ENCODE results near the gene PCDHGA7.
"Not testable (repeated sequence)": the region's sequence is repeated elsewhere in the genome, so short reads cannot be mapped to it uniquely, and the experiment has no call there.

Gene PCDHGA7

GRCh38 chr5:141389153-141390042 lies 6.9 kb downstream of the PCDHGA7 start:
- Histone ChIP-seq H3K27ac (ENCODE audit: low read depth, low read length) (no peak overlapping the region), H4K12ac (ENCODE audit: low read depth, low read length) (no peak overlapping the region), H3K9me3 (ENCODE audit: insufficient read depth, low read depth, low read length) (peaks cover 40% of the 10 kb centered on the region), H2AK5ac (ENCODE audit: low read length) (no peak overlapping the region), H3K14ac (ENCODE audit: low read length) (no peak overlapping the region), H2BK12ac (ENCODE audit: low read length) (no peak overlapping the region), H3K79me2 (ENCODE audit: control insufficient read depth, insufficient read depth, low read length, poor library complexity) (no peaks in the 10 kb centered on the region), H3K4me3 (ENCODE audit: low read depth, low read length) (no peak overlapping the region), H3K9ac (ENCODE audit: low read length) (no peak overlapping the region), H4K91ac (ENCODE audit: low read depth, low read length) (no peak overlapping the region), H3K36me3 (ENCODE audit: control insufficient read depth in 1 of 2, insufficient read depth in 2 of 2, low read length in 2 of 2) (peaks cover 19 to 23% of the 10 kb centered on the region in 2 experiments), H3K79me1 (ENCODE audit: low read length) (no peaks in the 10 kb centered on the region), H3K27me3 (ENCODE audit: insufficient read depth, low read length) (no peaks in the 10 kb centered on the region), H3K4me1 (ENCODE audit: control insufficient read depth in 1 of 2, insufficient read depth in 2 of 2, low read length in 2 of 2) (no peaks in the 10 kb centered on the region), H3K4me2 (ENCODE audit: low read length) (no peak overlapping the region), H3K4ac (ENCODE audit: low read depth, low read length) (no peak overlapping the region), H2BK5ac (ENCODE audit: low read depth, low read length, poor library complexity) (no peak overlapping the region), H3K23ac (ENCODE audit: low read length) (no peak overlapping the region), H2AFZ (ENCODE audit: insufficient read depth, low read length, poor library complexity) (no peak overlapping the region), H3K18ac (ENCODE audit: low read length) (no peak overlapping the region), H2BK120ac (ENCODE audit: insufficient read depth, low read length, poor library complexity) (no peak overlapping the region), H4K8ac (ENCODE audit: low read depth, low read length) (no peak overlapping the region)
- DNase-seq: no peak
- no CpG with 5 or more reads among the region's 77 CpGs for WGBS (ENCODE audit: extremely low coverage, insufficient coverage, insufficient read length)

GRCh38 chr5:141392429-141393198 lies 10.1 kb downstream of the PCDHGA7 start, which contains the start of gene PCDHGA8:
Gene PCDHGA8, plus strand, starts transcription at chr5:141392633. Its CDS starts 181 bp downstream, at chr5:141392814.
- DNase-seq: no peak
- Histone ChIP-seq H3K9me3 (ENCODE audit: insufficient read depth, low read depth, low read length) (peaks cover 38% of the 10 kb centered on the region), H4K12ac (ENCODE audit: low read depth, low read length) (no peak within 1 kb of the TSS), H3K14ac (ENCODE audit: low read length) (no peak within 1 kb of the TSS), H2AFZ (ENCODE audit: insufficient read depth, low read length, poor library complexity) (no peak within 1 kb of the TSS), H3K79me1 (ENCODE audit: low read length) (no peaks in the 10 kb centered on the region), H3K18ac (ENCODE audit: low read length) (no peak within 1 kb of the TSS), H3K4me1 (ENCODE audit: control insufficient read depth in 1 of 2, insufficient read depth in 2 of 2, low read length in 2 of 2) (no peaks in the 10 kb centered on the region), H3K27me3 (ENCODE audit: insufficient read depth, low read length) (no peaks in the 10 kb centered on the region), H3K23ac (ENCODE audit: low read length) (no peak within 1 kb of the TSS), H3K9ac (ENCODE audit: low read length) (no peak within 1 kb of the TSS), H4K91ac (ENCODE audit: low read depth, low read length) (no peak within 1 kb of the TSS), H2BK120ac (ENCODE audit: insufficient read depth, low read length, poor library complexity) (no peak within 1 kb of the TSS), H3K4me2 (ENCODE audit: low read length) (no peak within 1 kb of the TSS), H3K79me2 (ENCODE audit: control insufficient read depth, insufficient read depth, low read length, poor library complexity) (no peaks in the 10 kb centered on the region), H3K4ac (ENCODE audit: low read depth, low read length) (no peak within 1 kb of the TSS), H2AK5ac (ENCODE audit: low read length) (no peak within 1 kb of the TSS), H3K27ac (ENCODE audit: low read depth, low read length) (no peak within 1 kb of the TSS), H2BK12ac (ENCODE audit: low read length) (no peak within 1 kb of the TSS), H2BK5ac (ENCODE audit: low read depth, low read length, poor library complexity) (no peak within 1 kb of the TSS), H4K8ac (ENCODE audit: low read depth, low read length) (no peak within 1 kb of the TSS), H3K36me3 (ENCODE audit: control insufficient read depth in 1 of 2, insufficient read depth in 2 of 2, low read length in 2 of 2) (peaks cover 19 to 25% of the 10 kb centered on the region in 2 experiments), H3K4me3 (ENCODE audit: low read depth, low read length) (no peak within 1 kb of the TSS)
- no CpG with 5 or more reads among the region's 38 CpGs for WGBS (ENCODE audit: extremely low coverage, insufficient coverage, insufficient read length)

- Histone ChIP-seq H2BK120ac (ENCODE audit: insufficient read depth, low read length, poor library complexity) (no peak overlapping the region), H2AK5ac (ENCODE audit: low read length) (no peak overlapping the region), H3K4me3 (ENCODE audit: low read depth, low read length) (no peak overlapping the region), H3K27me3 (ENCODE audit: insufficient read depth, low read length) (no peaks in the 10 kb centered on the region), H3K18ac (ENCODE audit: low read length) (no peak overlapping the region), H3K4me1 (ENCODE audit: control insufficient read depth in 1 of 2, insufficient read depth in 2 of 2, low read length in 2 of 2) (no peaks in the 10 kb centered on the region), H3K4me2 (ENCODE audit: low read length) (no peak overlapping the region), H3K36me3 (ENCODE audit: control insufficient read depth in 1 of 2, insufficient read depth in 2 of 2, low read length in 2 of 2) (peaks cover 19 to 27% of the 10 kb centered on the region in 2 experiments), H4K91ac (ENCODE audit: low read depth, low read length) (no peak overlapping the region), H3K79me2 (ENCODE audit: control insufficient read depth, insufficient read depth, low read length, poor library complexity) (no peaks in the 10 kb centered on the region), H3K23ac (ENCODE audit: low read length) (no peak overlapping the region), H3K9me3 (ENCODE audit: insufficient read depth, low read depth, low read length) (peaks cover 39% of the 10 kb centered on the region), H2BK5ac (ENCODE audit: low read depth, low read length, poor library complexity) (no peak overlapping the region), H4K8ac (ENCODE audit: low read depth, low read length) (no peak overlapping the region), H3K9ac (ENCODE audit: low read length) (no peak overlapping the region), H2AFZ (ENCODE audit: insufficient read depth, low read length, poor library complexity) (no peak overlapping the region), H4K12ac (ENCODE audit: low read depth, low read length) (no peak overlapping the region), H3K4ac (ENCODE audit: low read depth, low read length) (no peak overlapping the region), H3K79me1 (ENCODE audit: low read length) (no peaks in the 10 kb centered on the region), H3K27ac (ENCODE audit: low read depth, low read length) (no peak overlapping the region), H3K14ac (ENCODE audit: low read length) (no peak overlapping the region), H2BK12ac (ENCODE audit: low read length) (no peak overlapping the region)
- WGBS (ENCODE audit: extremely low coverage, insufficient coverage, insufficient read length): no CpG with 5 or more reads among the region's 21 CpGs
- no peak for DNase-seq
Observed at GRCh38 chr5:141393267-141393666, 10.7 kb downstream of the PCDHGA7 start.

- not testable (repeated sequence) for DNase-seq; H3K27me3 ChIP-seq (ENCODE audit: insufficient read depth, low read length)
Observed at GRCh38 chr5:141394401-141395187, 12.1 kb downstream of the PCDHGA7 start.

More at GRCh38 chr5:141394401-141395187, 12.1 kb downstream of the PCDHGA7 start:
- not testable (repeated sequence) for H3K23ac ChIP-seq (ENCODE audit: low read length); H2BK12ac ChIP-seq (ENCODE audit: low read length); H4K91ac ChIP-seq (ENCODE audit: low read depth, low read length); H3K14ac ChIP-seq (ENCODE audit: low read length); H2AK5ac ChIP-seq (ENCODE audit: low read length); H3K27ac ChIP-seq (ENCODE audit: low read depth, low read length); H3K79me1 ChIP-seq (ENCODE audit: low read length); H2BK120ac ChIP-seq (ENCODE audit: insufficient read depth, low read length, poor library complexity); H4K8ac ChIP-seq (ENCODE audit: low read depth, low read length); H3K4me1 ChIP-seq (ENCODE audit: control insufficient read depth in 1 of 2, insufficient read depth in 2 of 2, low read length in 2 of 2); H3K79me2 ChIP-seq (ENCODE audit: control insufficient read depth, insufficient read depth, low read length, poor library complexity); H3K18ac ChIP-seq (ENCODE audit: low read length); H3K9ac ChIP-seq (ENCODE audit: low read length); H2AFZ ChIP-seq (ENCODE audit: insufficient read depth, low read length, poor library complexity); H3K4ac ChIP-seq (ENCODE audit: low read depth, low read length); H3K4me2 ChIP-seq (ENCODE audit: low read length); H2BK5ac ChIP-seq (ENCODE audit: low read depth, low read length, poor library complexity); H4K12ac ChIP-seq (ENCODE audit: low read depth, low read length)
- Histone ChIP-seq H3K36me3 (ENCODE audit: control insufficient read depth in 1 of 2, insufficient read depth in 2 of 2, low read length in 2 of 2) (peaks cover 17 to 25% of the 10 kb centered on the region in 2 experiments), H3K9me3 (ENCODE audit: insufficient read depth, low read depth, low read length) (peaks cover 34% of the 10 kb centered on the region), H3K4me3 (ENCODE audit: low read depth, low read length) (peak overlapping the region; percentile 23)
- WGBS (ENCODE audit: extremely low coverage, insufficient coverage, insufficient read length): no CpG with 5 or more reads among the region's 53 CpGs
